Measurements from ENCODE around the gene LLGL2.

DNA sequence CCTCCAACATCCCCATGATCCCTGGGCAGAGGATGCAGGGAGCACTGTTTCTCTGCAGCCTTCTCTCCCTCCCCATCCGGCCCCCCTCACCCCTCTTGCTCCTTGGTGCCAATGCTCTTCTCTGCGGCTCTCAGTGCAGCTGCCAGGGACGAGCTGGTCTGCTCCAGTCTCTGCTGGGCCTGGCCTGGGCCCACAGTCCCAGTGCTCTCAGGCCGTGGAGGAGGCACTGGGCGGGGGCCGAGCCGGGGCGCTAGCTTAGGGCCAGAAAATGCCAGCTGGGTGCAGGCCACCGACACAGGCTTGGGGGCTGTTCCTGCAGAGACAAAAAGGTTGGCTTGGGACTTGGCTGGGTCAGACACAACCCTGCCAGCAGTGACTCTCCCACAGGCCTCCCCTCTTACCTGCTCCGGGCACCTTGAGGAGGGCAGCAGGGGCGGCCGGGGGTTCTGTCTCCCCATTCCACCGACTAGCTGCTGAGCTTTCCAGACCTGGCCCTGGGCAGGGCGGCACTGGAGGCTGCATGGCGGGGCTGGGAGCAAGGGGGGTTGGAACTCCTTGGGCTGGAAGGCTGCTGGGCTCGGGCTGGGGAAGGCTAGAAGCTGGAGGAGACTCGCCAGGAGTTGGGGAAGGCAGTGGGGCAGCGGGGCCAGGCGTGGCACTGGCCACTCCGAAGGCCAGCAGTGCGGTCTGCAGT, 24.0 kb upstream of the LLGL2 start:
- TF ChIP-seq, protein P1, sequence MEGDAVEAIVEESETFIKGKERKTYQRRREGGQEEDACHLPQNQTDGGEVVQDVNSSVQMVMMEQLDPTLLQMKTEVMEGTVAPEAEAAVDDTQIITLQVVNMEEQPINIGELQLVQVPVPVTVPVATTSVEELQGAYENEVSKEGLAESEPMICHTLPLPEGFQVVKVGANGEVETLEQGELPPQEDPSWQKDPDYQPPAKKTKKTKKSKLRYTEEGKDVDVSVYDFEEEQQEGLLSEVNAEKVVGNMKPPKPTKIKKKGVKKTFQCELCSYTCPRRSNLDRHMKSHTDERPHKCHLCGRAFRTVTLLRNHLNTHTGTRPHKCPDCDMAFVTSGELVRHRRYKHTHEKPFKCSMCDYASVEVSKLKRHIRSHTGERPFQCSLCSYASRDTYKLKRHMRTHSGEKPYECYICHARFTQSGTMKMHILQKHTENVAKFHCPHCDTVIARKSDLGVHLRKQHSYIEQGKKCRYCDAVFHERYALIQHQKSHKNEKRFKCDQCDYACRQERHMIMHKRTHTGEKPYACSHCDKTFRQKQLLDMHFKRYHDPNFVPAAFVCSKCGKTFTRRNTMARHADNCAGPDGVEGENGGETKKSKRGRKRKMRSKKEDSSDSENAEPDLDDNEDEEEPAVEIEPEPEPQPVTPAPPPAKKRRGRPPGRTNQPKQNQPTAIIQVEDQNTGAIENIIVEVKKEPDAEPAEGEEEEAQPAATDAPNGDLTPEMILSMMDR (IDR thresholded peaks at IDR 0.05; ENCODE audit: insufficient read depth, low read length), result no peak
- no peak for TF ChIP-seq POLR2AphosphoS5 (IDR thresholded peaks at IDR 0.05; ENCODE audit: low read depth)
